Jurkat, Clone E6-1 (cell line): ENCODE data around the gene ZNF506. TPM values are rescaled to one million over a fixed set of nuclear protein-coding genes. Genes with fewer than 3 reads are reported as not detected.
"Not testable (repeated sequence)": the region's sequence is repeated elsewhere in the genome, so short reads cannot be mapped to it uniquely, and the experiment has no call there.

Source experiments
- DNase-seq: peaks from one replicate; pipeline ENCODE4 v3.0.0-alpha.2; 2011; ENCODE audit warnings: low read depth, low spot score
- H3K4me3 ChIP-seq: 2 replicates; pipeline ENCODE4 v1.5.1; 2011; ENCODE audit warnings: mild to moderate bottlenecking, low read length, control low read depth, moderate library complexity
- polyA plus RNA-seq: library from polyadenylated mRNA; unstranded; fragments of >200 nt; gene quantifications from one replicate; pipeline ENCODE4 v1.2.1, GENCODE V29; 2012; ENCODE audit warnings: missing spikeins; ENCODE audit not compliant: insufficient read length, insufficient read depth

Gene ZNF506
- polyA plus RNA-seq: not detected

DNA sequence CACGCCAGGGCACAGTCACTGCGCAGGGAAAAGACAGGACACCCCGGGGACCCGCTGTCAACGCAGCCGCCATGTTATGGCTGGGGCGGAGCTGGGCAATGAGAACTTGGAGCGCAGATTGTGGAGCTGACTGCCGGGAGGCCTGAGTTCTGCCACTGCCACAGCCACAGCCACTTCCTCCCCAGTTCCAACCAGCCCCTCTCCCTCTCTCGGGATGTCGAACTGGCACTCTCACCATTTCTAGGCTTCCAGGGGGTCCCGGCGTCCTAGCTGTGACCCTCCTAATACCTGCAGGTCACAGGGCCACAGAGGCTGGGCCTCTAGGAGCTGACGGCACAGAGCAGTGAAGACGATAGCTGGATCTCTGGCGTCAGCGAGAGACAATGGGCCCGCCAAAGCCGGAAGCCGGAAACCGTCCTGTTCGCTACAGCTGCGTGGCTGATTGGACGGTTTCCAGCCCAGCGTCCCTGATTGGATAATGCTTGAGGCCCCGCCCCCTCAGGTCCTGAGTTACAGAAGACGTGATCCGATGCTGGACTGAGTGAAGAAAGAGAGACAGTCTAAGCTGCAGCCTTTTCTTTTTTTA lies at the start of gene ZNF506:
TSS of gene ZNF506 (minus strand) at position 385 of the 586 bp plus-strand sequence. CDS start at position 238, 147 bp downstream.
- H3K4me3 ChIP-seq: no peak within 1 kb of the TSS
- DNase-seq: no peak

DNA sequence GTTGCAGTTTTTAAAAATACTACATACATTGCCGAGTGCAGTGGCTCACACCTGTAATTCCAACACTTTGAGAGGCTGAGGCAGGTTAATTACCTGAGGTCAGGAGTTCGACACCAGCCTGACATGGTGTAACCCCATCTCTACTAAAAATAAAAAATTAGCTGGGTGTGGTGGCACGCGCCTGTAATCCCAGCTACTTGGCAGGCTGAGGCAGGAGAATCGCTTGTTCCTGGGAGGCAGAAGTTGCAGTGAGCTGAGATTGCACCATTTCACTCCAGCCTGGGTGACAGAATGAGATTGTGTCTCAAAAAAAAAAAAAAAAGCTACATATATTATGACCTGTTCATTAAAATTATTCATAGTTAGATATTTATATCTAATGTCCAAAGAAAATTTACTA lies 48.5 kb upstream of the ZNF506 start:
- not testable (repeated sequence) for DNase-seq, H3K4me3 ChIP-seq

DNA sequence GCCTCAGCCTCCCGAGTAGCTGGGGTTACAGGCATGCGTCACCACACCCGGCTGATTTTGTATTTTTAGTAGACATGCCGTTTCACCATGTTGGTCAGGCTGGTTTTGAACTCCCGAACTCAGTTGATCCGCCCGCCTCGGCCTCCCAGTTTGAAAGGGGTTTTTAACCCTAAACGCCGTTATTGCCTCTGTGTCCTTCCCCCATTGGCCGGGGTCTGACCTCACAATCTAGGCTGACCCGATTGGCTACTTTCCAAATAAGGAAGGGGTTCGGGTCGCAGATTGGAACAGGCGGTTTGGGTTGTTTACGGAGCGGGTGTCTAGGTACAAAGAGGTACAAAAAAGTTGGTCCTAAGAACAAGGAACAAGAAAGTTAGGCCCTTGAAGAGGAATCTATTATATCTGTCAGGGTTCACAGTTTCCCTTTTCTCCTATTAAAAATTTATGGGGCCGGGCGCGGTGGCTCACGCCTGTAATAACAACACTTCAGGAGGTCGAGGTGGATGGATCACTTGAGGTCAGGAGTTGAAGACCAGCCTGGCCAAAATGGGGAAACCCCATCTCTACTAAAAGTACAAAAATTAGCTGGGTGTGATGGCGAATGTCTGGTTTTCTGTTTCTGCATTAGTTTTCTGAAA lies 45.2 kb upstream of the ZNF506 start:
- DNase-seq: no peak
- no peak overlapping the region for H3K4me3 ChIP-seq

DNA sequence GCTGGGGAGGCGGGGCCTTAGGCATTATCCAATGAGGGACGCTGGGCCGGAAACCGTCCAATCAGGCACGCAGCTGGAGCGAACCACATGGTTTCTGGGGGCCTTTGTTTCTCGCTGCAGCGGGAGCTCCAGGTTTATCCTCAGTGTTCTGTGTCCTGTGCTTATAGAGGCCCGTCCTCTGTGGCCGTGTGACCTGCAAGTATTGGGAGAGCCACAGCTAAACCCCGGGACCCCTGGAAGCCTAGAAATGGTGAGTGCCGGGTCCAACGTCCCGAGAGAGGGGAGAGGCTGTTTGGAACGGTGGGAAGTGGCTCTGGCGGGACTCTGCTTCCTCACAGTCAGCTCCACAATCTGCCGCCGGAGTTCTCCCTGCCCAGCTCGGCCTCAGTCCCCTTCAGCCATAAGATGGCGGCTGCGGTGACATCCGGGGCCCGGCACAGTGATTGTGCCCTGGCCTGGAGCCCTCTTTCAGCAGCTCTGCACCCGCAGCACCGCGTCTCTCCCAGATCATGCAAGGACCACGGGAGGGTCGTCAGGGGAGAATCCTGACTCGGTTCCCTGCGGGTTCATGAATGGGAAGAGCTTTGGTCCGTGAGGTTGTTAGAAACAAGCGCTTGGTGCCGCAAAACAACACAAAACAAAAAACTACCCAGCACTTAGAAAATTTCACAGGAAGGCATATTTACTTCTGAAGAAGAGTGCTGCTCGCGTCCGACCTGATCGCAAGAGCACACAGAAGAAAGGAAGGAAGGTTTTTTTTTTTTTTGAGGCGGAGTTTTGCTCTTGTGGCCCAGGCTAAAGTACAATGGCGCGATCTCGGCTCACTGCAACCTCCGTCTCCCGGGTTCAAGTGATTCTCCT lies 44.4 kb upstream of the ZNF506 start, which contains the start of gene ZNF253:
TSS of gene ZNF253 (plus strand) at position 133 of the 861 bp plus-strand sequence. CDS start at position 248, 115 bp downstream.
- H3K4me3 ChIP-seq: no peak within 1 kb of the TSS
- no peak for DNase-seq

DNA sequence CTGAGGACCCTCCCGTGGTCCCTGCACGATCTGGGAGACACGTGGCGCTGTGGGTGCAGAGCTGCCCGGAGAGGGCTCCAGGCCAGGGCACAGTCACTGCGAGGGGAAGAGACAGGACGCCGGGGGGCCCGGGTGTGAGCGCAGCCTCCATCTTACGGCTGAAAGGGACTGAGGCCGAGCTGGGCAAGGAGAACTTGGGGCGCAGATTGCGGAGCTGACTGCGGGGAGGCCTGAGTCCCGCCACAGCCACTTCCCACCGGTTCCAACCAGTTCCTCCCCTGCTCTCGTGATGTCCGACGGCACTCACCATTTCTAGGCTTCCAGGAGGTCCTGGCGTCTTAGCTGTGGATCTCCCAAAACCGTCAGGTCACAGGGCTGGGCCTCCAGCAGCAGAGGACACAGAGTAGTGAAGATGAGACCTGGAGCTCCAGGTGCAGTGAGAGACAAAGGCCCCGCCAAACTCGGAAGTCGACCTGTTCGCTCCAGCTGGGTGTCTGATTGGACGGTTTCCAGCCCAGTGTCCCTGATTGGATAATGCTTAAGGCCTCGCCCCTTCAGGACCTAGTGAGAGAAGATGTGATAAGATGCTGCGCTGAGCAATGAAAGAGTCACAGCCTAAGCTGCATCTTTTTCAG lies 39.3 kb upstream of the ZNF506 start:
- H3K4me3 ChIP-seq: no peak overlapping the region
- DNase-seq: no peak

DNA sequence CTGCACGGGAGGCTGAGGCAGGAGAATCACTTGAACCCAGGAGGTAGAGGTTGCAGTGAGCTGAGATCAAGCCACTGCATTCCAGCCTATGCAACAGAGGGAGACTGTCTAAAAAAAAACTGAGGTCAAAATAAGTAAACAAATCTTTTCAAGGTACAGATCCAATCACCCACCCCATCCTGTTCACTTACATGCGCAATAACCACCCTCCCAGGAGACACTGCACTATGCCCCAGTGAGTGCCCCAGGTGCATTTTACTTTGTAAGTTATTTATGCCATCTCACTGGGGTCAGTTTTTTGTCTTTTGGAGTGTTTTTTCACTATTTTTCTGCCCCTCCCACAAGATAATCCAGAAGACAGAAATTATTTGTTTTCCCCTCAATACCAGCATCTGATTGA lies 37.2 kb upstream of the ZNF506 start:
- no peak for DNase-seq
- no peak overlapping the region for H3K4me3 ChIP-seq

DNA sequence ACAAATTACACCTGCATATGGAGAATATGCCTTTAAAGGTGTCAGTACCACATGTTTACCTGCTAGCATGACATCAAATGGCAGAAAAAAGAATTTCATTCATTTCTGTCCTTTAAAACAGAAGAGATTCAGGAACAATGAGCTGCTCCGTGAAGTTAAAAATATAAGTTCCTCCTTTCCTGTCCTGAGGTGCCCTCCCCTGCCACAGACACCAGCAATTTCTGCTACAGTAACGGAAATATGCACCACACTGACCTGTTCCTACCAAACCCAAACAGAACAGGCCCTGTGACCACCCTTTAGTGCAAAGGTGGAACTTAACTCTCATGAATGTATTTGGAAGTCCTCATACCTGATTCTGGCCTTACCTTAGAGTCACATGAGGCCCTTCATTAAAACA lies 30.2 kb upstream of the ZNF506 start:
- not testable (repeated sequence) for H3K4me3 ChIP-seq, DNase-seq

DNA sequence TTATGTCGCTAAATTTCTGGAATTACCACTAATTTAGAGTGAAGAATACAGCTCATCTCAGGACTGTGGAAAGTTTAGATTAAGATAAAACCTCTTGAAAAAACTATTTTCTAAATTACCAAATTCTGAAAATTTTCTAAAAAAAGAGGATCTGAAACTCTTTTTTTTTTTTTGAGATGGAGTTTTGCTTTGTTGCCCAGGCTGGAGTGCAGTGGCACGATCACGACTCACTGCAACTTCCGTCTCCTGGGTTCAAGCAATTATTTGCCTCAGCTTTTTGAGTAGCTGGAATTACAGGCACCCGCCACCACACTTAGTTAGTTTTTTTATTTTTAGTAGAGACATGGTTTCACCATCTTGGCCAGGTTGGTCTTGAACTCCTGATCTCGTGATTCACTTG lies 27.5 kb upstream of the ZNF506 start:
- no peak overlapping the region for H3K4me3 ChIP-seq
- no peak for DNase-seq

DNA sequence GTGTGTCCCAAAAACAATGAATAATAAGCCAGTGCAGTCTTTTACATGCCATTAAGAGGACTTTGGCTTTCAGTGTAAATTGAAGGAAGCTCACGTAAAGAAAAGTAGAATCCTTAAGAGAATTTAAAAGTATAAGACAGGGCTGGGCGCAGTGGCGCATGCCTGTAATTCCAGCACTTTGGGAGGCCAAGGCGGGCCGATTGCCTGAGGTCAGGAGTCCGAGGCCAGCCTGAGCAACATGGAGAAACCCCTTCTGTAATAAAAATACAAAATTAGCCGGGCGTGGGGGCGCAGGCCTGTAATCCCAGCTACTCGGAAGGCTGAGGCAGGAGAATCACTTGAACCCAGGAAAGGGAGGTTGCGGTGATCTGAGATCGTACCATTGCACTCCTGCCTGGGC lies 26.2 kb upstream of the ZNF506 start:
- H3K4me3 ChIP-seq: no peak overlapping the region
- no peak for DNase-seq

DNA sequence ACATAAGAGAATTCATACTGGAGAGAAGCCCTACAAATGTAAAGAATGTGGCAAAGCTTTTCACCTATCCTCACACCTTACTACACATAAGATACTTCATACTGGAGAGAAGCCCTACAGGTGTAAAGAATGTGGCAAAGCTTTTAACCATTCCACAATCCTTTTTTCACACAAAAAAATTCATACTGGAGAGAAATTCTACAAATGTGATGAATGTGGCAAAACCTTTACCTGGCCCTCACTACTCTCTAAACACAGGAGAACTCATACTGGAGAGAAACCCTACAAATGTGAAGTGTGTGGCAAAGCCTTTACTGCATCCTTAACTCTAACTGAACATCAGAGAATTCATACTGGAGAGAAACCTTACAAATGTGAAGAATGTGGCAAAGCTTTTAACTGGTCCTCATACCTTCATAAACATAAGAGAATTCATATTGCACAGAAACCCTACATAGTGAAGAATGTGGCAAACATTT lies 14.0 kb upstream of the ZNF506 start:
- no peak overlapping the region for H3K4me3 ChIP-seq
- DNase-seq: no peak

DNA sequence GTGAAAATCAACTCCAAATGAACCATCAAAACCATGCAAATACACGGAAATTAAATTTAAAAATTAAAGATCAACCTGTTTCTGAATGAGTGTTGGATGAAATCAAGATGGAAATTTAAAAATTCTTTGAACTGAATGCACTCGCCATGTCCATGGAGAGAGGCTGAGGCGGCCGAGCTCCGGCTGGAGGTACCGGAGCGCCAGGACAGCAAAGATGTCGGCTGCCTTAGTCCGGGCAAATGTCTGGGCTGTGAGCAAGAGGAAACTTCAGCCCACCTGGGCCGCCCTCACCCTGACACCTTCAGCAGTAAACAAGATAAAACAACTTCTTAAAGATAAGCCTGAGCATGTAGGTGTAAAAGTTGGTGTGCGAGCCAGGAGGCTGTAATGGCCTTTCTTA lies 5.3 kb upstream of the ZNF506 start:
- no peak overlapping the region for H3K4me3 ChIP-seq
- no peak for DNase-seq

DNA sequence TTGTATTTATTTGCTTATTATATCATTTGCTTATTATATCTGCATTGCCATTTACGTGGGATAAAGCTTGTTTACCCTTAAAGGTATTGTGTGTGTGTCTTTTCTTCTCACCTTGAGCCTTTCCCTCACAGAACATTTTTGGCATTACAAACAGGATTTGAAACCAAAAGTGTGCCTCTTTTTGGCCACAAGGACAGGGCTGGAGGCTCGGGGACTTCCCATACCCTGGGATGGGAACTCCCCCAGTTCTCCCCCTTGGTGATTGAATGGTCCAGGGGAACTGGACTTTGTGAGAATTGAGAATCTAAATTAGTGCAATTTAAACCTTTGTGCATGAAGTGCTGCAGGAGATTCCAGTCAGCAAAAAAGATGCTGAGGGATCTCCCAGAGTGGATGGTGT lies 2.4 kb upstream of the ZNF506 start:
- no peak overlapping the region for H3K4me3 ChIP-seq
- no peak for DNase-seq

DNA sequence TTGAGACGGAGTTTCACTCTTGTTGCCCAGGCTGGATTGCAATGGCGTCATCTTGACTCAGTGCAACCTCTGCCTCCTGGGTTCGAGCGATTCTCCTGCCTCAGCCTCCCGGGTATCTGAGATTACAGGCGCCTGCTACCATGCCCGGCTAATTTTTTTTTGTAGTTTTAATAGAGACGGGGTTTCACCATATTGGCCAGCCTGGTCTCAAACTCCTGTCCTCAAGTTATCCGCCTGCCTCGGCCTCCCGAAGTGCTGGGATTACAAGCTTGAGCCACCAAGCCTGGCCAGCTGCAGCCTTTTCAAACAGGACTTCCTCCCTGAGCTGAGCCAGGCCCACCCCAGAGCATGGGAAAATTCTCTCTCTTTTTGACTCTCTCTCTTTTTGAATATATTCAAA lies 426 bp upstream of the ZNF506 start:
- H3K4me3 ChIP-seq, DNase-seq: not testable (repeated sequence)

DNA sequence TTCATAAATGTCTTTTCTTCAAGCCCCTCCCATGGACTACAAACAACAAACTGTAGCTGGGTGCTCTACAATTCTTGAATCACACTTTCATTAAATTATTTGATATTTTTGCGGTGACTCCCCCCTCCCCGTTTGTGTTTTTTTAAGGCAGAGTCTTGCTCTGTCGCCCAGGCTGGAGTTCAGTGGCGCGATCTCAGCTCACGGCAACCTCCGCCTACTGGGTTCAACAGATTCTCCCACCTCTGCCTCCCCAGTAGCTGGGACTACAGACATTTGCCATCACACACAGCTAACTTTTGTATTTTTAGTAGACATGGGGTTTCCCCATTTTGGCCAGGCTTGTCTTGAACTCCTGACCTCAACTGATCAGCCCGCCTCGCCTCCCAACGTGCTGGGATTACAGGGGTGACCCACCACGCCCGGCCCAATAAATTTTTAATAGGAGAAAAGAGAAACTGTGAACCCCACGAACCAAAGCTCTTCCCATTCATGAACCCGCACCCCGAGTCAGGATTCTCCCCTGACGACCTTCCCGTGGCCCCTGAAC lies 703 bp downstream of the ZNF506 start:
- no peak for DNase-seq
- H3K4me3 ChIP-seq: no peak overlapping the region

DNA sequence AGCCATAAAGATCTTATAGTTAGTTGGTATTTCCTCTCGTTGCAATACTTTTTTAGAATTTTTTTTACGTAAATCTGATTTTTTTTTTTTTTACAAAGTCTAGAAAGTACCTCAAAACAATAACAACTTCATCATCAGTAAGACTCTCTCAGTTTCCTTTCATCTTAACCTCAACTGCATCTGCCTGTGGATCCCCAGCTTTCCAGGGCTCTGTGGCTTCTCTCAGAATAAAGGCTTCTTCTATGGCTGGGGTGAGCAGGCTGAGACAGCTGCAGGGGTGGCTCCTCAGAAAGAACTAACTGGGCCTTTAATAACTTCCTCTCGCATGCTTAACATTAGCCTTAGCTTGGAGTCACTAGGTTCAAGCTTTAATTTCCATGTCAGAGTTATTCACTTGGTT lies 4.2 kb downstream of the ZNF506 start:
- DNase-seq: peak; percentile 56
- no peak overlapping the region for H3K4me3 ChIP-seq

DNA sequence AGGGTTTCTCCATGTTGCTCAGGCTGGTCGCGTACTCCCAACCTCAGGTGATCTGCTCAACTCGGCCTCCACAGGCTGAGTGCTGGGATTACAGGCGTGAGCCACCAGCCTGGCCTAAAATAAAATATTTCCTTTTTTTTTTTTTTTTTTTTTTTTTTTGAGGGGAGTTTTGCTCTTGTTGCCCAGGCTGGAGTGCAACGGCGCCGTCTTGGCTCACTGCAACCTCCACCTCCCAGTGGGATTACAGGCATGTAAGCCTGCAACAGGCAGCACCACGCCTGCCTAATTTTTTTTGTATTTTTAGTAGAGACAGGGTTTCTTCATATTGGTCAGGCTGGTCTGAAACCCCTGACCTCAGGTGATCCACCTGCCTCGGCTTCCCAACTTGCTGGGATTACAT lies 4.9 kb downstream of the ZNF506 start:
- DNase-seq: no peak
- no peak overlapping the region for H3K4me3 ChIP-seq

DNA sequence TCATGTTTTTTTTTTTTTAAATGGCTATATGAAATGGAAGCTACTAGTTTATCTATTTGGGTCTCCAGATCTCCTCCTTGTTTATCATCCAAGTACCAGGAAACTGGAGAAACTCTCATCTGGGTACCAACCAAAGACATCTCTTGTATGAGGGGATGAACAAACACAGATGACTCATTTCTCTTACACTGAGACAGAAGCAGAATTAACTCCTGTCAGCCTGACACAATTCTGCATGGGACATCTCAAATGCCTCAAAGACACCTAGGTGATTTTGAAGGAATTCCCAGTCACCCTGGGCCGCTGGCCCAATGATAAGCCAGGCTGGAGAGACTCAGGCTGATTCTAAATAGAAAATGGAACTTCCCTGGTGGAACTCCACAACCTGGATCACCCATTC lies 9.6 kb downstream of the ZNF506 start:
- not testable (repeated sequence) for H3K4me3 ChIP-seq, DNase-seq

DNA sequence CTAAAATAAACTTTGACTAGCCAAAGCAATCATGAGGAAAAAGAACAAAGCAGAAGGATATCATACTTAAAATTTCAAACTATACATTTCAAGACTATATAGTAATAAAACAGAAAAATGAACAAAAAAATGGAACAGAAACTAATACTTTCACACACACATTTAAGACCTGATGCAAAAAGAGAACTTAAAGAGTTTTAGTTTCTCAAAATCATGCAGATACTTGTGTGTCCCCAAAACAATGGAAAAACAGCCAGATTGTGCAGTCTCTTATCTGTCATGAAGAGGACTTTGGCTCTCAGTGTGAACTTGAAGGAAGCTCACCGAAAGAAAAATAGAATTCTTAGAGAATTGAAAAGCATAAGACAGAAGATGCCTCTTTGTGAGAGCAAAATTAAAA lies 16.1 kb downstream of the ZNF506 start:
- H3K4me3 ChIP-seq: no peak overlapping the region
- DNase-seq: no peak

DNA sequence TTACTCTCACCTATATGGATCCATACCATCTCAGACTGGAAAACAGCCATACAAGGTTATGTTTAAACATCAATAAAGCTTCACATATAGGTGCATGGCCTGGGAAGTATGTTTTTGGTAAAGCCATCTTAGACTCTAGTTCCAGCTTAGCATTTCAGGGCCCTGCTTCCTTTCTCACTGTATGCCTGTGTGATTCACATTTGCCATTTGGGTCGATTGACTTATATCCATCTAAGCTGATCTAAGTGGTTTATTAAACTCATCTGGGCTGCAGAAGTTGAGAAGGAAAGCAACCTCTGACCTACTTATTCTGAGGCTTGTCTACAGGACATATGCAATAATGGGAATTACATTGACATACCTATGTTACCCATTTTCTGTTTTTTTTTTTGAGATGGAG lies 33.5 kb downstream of the ZNF506 start:
- DNase-seq: no peak
- H3K4me3 ChIP-seq: no peak overlapping the region
